ENCODE measurements around the gene SLC35D2.

Gene SLC35D2

DNA sequence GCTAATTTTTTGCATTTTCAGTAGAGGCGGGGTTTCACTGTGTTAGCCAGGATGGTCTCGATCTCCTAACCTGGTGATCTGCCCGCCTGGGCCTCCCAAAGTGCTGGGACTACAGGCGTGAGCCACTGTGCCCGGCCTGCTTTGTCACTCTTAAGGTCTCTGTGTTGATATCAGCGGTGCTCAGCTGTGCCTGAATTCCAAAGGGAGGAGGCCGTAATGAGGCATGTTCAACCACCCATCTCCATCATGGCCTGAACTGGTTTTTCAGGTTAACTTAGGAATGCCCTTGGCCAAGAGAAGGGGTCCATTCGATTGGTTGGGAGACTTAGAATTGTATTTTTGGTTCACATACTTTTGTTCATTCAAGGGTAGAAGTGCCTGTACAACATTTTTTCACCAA lies 103.6 kb downstream of the SLC35D2 start:
- Histone ChIP-seq H3K9me3 (ENCODE audit: control insufficient read depth, insufficient read depth, low read length) (peaks cover 1% of the 10 kb centered on the region; the same call in 1 of the 2 replicates), H3K27me3 (ENCODE audit: control insufficient read depth, low read length) (no peaks in the 10 kb centered on the region), H3F3A (ENCODE audit: control insufficient read depth, insufficient read depth) (no peaks in the 10 kb centered on the region), H3K9me2 (replicated peaks; ENCODE audit: control insufficient read depth, low read length) (no peaks in the 10 kb centered on the region), H3K4me1 (ENCODE audit: control insufficient read depth, low read length) (no peaks in the 10 kb centered on the region), H3K4me3 (ENCODE audit: low read length) (no peak overlapping the region), H3K79me2 (ENCODE audit: control insufficient read depth, low read length) (no peaks in the 10 kb centered on the region), H3K27ac (ENCODE audit: low read depth, low read length) (no peak overlapping the region), H3K4me2 (ENCODE audit: low read length) (no peak overlapping the region), H4K20me1 (ENCODE audit: control insufficient read depth, insufficient read depth, low read depth, low read length) (no peaks in the 10 kb centered on the region), H3K36me3 (ENCODE audit: control insufficient read depth, low read length) (no peaks in the 10 kb centered on the region)
- TF ChIP-seq, protein P1, sequence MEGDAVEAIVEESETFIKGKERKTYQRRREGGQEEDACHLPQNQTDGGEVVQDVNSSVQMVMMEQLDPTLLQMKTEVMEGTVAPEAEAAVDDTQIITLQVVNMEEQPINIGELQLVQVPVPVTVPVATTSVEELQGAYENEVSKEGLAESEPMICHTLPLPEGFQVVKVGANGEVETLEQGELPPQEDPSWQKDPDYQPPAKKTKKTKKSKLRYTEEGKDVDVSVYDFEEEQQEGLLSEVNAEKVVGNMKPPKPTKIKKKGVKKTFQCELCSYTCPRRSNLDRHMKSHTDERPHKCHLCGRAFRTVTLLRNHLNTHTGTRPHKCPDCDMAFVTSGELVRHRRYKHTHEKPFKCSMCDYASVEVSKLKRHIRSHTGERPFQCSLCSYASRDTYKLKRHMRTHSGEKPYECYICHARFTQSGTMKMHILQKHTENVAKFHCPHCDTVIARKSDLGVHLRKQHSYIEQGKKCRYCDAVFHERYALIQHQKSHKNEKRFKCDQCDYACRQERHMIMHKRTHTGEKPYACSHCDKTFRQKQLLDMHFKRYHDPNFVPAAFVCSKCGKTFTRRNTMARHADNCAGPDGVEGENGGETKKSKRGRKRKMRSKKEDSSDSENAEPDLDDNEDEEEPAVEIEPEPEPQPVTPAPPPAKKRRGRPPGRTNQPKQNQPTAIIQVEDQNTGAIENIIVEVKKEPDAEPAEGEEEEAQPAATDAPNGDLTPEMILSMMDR (IDR thresholded peaks at IDR 0.05; ENCODE audit: low read depth, low read length, poor library complexity, severe bottlenecking), result no peak
- no peak for TF ChIP-seq EZH2phosphoT487 (IDR thresholded peaks at IDR 0.05; ENCODE audit: borderline replicate concordance, low read length)

DNA sequence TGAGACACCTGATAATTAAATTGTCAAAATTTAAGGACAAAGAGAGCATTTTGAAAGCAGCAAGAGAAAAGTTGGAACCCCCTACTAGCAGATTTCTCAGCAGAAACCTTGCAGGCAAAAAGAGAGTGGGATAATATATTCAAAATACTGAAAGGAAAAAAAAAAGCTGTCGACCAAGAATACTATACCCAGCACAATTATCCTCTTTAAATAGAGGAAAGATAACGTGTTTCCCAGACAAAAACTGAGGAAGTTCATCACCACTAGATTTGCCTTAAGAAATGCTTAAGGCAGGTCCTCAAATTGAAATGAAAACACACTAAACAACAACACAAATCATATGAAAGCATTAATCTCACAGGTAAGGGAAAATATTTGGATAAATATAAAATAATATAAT lies 108.6 kb downstream of the SLC35D2 start:
- Histone ChIP-seq H3K27ac (ENCODE audit: low read depth, low read length) (no peak overlapping the region), H3K4me1 (ENCODE audit: control insufficient read depth, low read length) (no peaks in the 10 kb centered on the region), H3K4me3 (ENCODE audit: low read length) (no peak overlapping the region), H3K36me3 (ENCODE audit: control insufficient read depth, low read length) (no peaks in the 10 kb centered on the region), H3F3A (ENCODE audit: control insufficient read depth, insufficient read depth) (no peaks in the 10 kb centered on the region), H3K79me2 (ENCODE audit: control insufficient read depth, low read length) (no peaks in the 10 kb centered on the region), H3K27me3 (ENCODE audit: control insufficient read depth, low read length) (no peaks in the 10 kb centered on the region), H3K4me2 (ENCODE audit: low read length) (no peak overlapping the region), H3K9me3 (ENCODE audit: control insufficient read depth, insufficient read depth, low read length) (peaks cover 9% of the 10 kb centered on the region), H3K9me2 (replicated peaks; ENCODE audit: control insufficient read depth, low read length) (no peaks in the 10 kb centered on the region), H4K20me1 (ENCODE audit: control insufficient read depth, insufficient read depth, low read depth, low read length) (no peaks in the 10 kb centered on the region)
- TF ChIP-seq, protein P1 (IDR thresholded peaks at IDR 0.05; ENCODE audit: low read depth, low read length, poor library complexity, severe bottlenecking), result no peak
- no peak for TF ChIP-seq EZH2phosphoT487 (IDR thresholded peaks at IDR 0.05; ENCODE audit: borderline replicate concordance, low read length)

All from DOHH2 (cell line).